ENCODE data around the gene C5orf58.
A peak's percentile ranks its signal among the peaks of the same experiment; 100 is the strongest.

The C5orf58 gene

DNA sequence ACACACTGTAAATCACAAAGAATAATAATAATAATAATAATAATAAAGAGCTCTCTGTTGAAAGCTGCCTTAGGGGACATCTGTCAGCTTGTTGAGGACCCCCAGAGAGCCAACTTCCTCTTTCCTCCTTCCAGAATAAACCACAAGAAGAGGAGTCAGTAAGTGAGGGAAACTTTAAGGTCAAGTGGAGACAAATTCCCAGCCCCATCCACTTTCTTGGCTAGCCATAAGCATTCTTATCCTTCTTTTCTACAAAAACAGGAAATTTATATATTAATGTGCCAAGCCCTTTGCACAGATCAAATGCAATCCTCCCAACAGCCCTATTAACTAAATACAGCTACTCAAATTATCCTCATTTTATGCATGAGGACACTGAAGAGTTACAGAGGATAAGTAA, 9.4 kb upstream of the C5orf58 start:
- no peaks in the 10 kb centered on the region for H3K36me3 ChIP-seq
- no peaks in the 10 kb centered on the region for H3K27me3 ChIP-seq
- no peaks in the 10 kb centered on the region for H3K4me1 ChIP-seq (ENCODE audit: control insufficient read depth in 1 of 2, insufficient read depth in 1 of 2, low read depth in 1 of 2, low read length in 1 of 2)
- TF ChIP-seq, protein P1, sequence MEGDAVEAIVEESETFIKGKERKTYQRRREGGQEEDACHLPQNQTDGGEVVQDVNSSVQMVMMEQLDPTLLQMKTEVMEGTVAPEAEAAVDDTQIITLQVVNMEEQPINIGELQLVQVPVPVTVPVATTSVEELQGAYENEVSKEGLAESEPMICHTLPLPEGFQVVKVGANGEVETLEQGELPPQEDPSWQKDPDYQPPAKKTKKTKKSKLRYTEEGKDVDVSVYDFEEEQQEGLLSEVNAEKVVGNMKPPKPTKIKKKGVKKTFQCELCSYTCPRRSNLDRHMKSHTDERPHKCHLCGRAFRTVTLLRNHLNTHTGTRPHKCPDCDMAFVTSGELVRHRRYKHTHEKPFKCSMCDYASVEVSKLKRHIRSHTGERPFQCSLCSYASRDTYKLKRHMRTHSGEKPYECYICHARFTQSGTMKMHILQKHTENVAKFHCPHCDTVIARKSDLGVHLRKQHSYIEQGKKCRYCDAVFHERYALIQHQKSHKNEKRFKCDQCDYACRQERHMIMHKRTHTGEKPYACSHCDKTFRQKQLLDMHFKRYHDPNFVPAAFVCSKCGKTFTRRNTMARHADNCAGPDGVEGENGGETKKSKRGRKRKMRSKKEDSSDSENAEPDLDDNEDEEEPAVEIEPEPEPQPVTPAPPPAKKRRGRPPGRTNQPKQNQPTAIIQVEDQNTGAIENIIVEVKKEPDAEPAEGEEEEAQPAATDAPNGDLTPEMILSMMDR (IDR thresholded peaks at IDR 0.05), result no peak
- H3K4me3 ChIP-seq (ENCODE audit: low read depth in 1 of 2, low read length in 1 of 2), result no peak overlapping the region
- no peaks in the 10 kb centered on the region for H3K9me3 ChIP-seq
- no peak overlapping the region for H3K27ac ChIP-seq

DNA sequence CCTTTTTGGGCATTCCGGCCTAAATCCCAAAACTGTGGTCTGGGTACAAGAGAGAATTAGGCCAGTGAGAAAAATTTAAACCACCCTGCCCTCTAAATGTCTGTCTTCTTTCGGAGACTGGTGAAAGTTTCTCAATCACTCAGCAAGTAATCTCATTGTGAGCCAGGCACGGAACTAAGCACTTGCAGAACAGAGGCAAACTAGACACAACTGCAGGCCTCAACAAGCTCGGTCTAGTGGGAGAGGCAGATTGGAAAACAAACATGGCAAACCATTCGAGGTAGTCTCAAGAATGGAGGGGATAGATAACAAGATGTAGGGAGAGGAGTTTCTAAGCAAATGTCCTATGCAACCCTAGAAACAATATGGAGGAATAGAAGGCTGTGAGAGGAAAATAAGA, 8.9 kb upstream of the C5orf58 start:
- no peaks in the 10 kb centered on the region for H3K9me3 ChIP-seq
- no peaks in the 10 kb centered on the region for H3K36me3 ChIP-seq
- no peaks in the 10 kb centered on the region for H3K4me1 ChIP-seq (ENCODE audit: control insufficient read depth in 1 of 2, insufficient read depth in 1 of 2, low read depth in 1 of 2, low read length in 1 of 2)
- H3K27ac ChIP-seq, result no peak overlapping the region
- no peak overlapping the region for H3K4me3 ChIP-seq (ENCODE audit: low read depth in 1 of 2, low read length in 1 of 2)
- TF ChIP-seq, protein P1 (IDR thresholded peaks at IDR 0.05), result no peak
- H3K27me3 ChIP-seq, result no peaks in the 10 kb centered on the region

DNA sequence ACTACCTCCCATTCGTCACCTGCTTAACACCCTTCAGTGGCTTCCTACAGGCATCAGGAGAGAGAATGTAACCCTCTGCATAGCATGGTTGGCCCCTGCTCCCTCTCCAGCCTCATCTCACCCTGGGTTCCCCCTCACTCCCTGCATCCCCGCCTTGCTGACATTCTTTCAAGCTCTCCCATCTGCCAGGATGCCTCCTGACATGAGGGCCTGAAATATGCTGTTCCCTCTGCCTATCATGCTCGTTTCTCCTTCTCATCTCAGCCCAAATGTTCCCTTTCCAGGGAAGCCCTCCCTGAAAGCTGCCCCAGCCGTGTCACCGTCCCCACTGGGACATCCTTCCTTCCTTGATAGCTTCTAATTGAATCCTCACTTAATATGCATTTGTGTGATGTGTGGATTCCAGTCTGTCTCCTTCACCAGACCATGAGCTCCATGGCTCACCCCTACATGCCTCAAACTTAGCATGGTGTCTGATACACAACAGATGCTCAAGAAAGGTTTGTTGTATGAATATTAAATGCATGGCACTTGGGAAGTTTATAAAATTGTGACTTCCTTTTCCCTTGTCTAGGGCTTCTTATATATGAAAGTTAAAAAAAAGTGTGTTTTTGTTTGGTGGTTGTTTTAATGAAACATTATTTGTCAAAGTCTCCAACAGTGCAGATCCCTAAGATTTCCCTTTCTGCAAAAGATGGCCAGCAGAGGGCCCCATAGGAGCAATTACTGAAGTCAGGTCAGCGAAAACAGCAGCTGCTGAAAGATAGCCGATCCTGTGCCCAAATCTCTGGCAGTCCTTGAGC, 7.3 kb upstream of the C5orf58 start:
- Histone ChIP-seq H3K27me3 (no peaks in the 10 kb centered on the region), H3K9me3 (no peaks in the 10 kb centered on the region), H3K36me3 (no peaks in the 10 kb centered on the region), H3K4me3 (ENCODE audit: low read depth in 1 of 2, low read length in 1 of 2) (no peak overlapping the region), H3K27ac (no peak overlapping the region), H3K4me1 (ENCODE audit: control insufficient read depth in 1 of 2, insufficient read depth in 1 of 2, low read depth in 1 of 2, low read length in 1 of 2) (no peaks in the 10 kb centered on the region)
- TF ChIP-seq, protein P1 (IDR thresholded peaks at IDR 0.05), result peak; percentile 60

DNA sequence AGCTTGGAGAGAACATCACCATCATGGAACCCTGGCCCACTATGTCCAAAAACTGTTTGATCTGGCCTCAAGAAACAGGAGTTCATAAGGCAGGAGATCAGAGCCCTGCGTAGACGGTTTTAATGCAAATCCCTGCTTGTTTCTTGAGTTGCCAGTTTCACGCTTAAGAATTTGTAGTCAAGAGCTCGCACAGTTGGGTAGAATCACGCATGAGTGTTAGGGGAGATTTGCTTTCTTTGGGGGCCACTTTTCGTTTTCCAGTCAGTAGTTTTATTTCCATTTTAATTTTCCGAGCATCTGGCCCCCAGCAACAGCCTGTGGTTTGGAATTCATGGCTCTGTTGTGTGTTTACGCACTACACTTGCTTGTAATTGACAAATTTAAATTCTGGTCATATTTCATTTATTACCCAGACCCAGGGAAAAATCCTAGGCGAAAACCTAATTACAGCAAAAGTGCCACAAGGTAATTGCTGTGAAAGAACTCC, 6.6 kb upstream of the C5orf58 start:
- TF ChIP-seq, protein P1 (IDR thresholded peaks at IDR 0.05), result no peak
- H3K9me3 ChIP-seq, result no peaks in the 10 kb centered on the region
- H3K4me1 ChIP-seq (ENCODE audit: control insufficient read depth in 1 of 2, insufficient read depth in 1 of 2, low read depth in 1 of 2, low read length in 1 of 2), result no peaks in the 10 kb centered on the region
- H3K4me3 ChIP-seq (ENCODE audit: low read depth in 1 of 2, low read length in 1 of 2), result no peak overlapping the region
- no peaks in the 10 kb centered on the region for H3K36me3 ChIP-seq
- H3K27ac ChIP-seq, result no peak overlapping the region
- no peaks in the 10 kb centered on the region for H3K27me3 ChIP-seq

DNA sequence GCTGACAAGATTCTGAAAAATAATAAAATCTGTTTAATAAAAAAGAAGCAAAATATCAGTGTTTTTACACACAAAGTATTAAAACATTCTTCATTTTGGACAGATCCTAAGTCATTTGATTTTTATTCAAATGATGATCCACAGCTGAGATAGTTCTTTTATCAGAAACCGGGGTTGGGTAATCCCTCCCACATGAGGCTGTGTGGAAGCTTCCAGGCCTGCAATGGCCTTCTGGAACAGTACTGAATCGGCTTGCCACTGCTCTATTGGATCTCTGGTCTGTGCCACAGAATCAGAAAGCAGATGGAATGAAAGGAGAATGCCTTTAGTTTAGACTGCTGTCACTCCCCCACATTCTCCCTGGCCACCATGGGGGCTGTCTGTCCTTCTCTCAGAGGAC, 6.1 kb upstream of the C5orf58 start:
- no peaks in the 10 kb centered on the region for H3K9me3 ChIP-seq
- H3K36me3 ChIP-seq, result no peaks in the 10 kb centered on the region
- H3K4me3 ChIP-seq (ENCODE audit: low read depth in 1 of 2, low read length in 1 of 2), result no peak overlapping the region
- TF ChIP-seq, protein P1 (IDR thresholded peaks at IDR 0.05), result no peak
- H3K27me3 ChIP-seq, result no peaks in the 10 kb centered on the region
- no peaks in the 10 kb centered on the region for H3K4me1 ChIP-seq (ENCODE audit: control insufficient read depth in 1 of 2, insufficient read depth in 1 of 2, low read depth in 1 of 2, low read length in 1 of 2)
- H3K27ac ChIP-seq, result no peak overlapping the region
